COR-L47 (cell line): ENCODE measurements around the gene SCNN1A.

Experiments used
- DNase-seq: peaks from one replicate; lab custom pipeline; 2025; lab: John Stamatoyannopoulos, UW

The SCNN1A gene

DNA sequence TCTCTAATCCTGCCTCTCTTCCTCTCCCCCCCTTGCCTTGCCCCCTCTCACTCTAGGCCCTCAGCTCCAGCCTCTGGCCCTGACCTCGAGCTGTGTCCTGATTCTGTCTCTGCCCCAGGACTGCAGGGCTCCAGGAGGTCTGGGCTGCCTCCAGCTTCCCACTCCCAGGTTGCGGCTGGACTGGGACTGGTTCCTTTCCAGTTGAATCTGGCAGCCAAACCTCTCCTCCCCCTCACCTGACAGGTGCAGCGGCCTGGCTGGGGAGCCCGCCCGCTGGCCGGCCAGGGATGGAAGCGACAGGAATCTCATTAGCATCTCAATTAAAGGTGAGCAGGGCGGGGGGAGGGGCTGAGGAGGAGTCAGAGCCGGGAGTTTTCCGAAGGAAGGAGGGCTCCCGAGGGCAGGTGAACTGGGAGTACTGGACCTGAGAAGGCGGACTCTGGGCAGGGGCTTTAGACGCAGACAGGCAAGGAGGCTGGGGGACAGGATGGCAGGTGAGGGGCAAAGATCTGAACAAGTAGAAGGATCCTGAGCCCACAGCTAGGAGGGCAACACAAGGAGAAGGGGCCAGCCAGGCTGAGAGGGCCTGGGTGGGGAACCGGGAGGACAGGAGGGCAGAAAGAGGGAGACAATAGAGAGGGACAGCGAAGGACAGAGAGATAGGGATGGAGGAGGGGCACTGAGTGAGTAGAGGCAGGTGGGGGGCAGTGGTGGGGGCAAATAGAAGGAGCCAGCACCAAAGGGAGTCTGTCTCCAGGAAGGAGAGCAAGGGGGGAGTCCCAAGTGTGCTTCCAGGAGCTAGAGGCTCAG lies at the start of gene SCNN1A:
Gene SCNN1A, minus strand, starts transcription at position 295 of the 810 bp plus-strand sequence. CDS start 780 bp downstream, outside the sequence.
- DNase-seq, result peak; percentile 55

DNA sequence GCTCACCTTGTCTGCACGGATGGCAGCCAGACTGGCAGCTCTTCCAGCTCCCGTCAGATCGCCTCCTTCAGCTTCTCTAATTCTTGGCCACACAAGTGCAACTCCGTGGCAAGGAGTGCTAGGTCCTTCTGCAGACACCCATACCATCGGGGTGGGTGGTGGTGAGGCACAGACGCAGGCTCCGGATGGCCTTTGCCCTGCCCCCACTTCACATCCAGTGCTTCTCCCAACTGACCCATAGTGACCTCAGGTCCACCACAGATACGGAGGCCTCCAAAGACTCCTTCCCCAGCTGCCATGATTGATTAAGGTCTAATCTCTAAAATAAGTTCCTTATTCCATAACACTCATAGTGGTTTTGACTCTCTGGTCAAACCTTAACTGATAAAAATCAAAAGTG lies 49.5 kb upstream of the SCNN1A start:
- DNase-seq, result no peak

GRCh38 chr12:6424008-6424347 lies 48.6 kb upstream of the SCNN1A start:
- no peak for DNase-seq

- peak; percentile 64 for DNase-seq
These were observed 48.1 kb upstream of the SCNN1A start for GRCh38 chr12:6423267-6424007.

DNA sequence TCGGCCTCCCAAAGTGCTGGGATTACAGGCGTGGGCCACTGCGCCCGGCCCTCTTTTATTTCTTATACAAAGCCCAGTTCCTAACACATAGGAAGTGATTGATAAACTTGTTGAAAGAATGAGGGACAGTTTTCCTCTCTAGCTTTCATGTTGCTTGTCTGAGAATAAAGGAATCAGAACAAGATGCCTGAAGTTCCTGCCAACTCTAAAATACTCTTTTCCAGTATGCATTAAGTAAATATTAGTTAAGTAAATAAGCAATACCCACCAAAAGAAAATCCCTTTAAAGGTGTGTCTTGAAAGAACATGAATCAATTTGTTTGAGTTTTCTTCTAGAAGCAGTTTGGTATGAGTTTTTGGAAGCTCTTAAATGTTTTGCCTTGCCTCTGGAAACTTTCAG lies 45.0 kb upstream of the SCNN1A start:
- no peak for DNase-seq

- no peak for DNase-seq
These were observed 43.4 kb upstream of the SCNN1A start for GRCh38 chr12:6418796-6419195.

DNA sequence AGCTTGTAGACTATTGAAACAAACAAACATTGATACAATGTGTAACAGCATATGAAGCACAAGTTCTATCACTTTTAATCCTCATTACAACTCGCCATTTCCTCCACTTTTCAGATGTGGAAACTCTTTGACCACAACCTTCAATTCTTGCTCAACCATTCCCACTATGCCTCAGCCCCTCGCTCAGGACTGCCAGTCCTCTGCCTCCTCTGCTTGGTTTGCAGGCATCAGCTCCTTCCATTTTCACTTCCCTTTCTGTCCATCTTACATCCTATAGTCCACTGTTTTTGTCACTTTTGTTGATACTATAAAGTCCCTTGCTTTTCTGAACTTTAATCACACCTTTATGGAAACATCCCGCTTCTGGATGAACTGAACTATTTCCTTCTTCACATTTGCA lies 41.2 kb upstream of the SCNN1A start:
- DNase-seq, result no peak

DNA sequence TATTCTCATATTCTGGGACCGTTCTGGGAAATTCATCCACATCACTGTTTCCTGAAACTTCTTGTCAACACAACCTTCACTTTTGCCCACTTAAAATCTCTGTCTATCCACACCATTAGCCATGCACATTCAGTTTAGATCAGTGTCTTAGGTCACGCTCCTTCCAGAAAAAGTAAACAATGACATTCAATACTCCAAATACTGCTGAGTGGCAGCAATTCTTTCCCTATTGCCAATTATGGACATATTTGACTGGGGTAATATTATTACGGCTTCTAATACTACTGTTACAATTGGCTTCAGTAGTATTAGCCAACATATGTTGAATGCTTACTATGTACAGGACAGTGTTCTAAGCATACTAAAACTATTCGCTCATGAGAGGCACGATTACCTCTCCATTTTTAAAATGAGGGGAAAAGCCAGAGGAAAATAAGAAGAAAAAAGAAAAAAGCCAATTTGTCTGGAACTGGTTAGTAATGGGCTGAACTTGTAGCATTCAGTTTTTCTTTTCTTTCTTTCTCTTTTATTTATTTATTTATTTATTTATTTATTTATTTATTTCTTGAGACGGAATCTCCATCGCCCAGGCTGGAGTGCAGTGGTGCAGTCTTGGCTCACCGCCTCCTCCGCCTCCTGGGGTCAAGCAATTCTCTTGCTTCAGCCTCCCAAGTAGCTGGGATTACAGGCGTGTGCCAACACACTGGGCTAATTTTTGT lies 32.0 kb upstream of the SCNN1A start:
- no peak for DNase-seq

DNA sequence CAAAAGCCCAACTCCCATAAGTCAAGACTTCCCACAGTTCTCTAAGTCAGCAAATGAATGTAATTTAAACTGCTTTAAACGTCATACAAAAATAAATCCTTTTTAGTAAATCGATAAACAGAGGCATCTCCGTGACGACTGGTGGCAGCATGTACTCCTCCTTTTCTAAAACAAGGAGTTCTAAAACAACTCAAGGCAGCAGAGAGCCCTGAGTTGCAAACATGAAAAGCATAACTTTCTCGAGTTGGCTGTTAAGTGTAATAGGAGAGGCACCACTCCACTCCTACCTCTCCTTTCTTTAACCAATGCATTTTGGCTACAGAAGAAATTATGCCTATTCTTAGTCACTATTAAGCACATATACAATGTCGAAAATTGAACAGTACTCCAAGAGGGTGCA lies 30.6 kb upstream of the SCNN1A start:
- no peak for DNase-seq

DNA sequence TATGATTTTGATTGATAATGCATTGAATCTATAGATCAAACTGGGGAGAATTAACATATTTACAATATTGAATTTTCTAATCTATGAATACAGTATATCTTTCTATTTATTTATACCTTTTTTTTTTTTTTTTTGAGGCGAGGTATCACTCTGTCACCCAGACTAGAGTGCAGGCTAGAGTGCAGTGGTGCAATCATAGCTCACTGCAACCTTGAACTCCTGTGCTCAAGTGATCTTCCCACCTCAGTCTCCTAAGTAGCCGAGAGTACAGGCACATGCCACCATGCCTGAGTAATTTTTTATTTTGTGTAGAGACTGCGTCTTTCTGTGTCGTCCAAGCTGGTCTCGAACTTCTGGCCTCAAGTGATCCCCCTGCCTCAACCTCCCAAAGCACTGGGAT lies 29.0 kb upstream of the SCNN1A start:
- no peak for DNase-seq

DNA sequence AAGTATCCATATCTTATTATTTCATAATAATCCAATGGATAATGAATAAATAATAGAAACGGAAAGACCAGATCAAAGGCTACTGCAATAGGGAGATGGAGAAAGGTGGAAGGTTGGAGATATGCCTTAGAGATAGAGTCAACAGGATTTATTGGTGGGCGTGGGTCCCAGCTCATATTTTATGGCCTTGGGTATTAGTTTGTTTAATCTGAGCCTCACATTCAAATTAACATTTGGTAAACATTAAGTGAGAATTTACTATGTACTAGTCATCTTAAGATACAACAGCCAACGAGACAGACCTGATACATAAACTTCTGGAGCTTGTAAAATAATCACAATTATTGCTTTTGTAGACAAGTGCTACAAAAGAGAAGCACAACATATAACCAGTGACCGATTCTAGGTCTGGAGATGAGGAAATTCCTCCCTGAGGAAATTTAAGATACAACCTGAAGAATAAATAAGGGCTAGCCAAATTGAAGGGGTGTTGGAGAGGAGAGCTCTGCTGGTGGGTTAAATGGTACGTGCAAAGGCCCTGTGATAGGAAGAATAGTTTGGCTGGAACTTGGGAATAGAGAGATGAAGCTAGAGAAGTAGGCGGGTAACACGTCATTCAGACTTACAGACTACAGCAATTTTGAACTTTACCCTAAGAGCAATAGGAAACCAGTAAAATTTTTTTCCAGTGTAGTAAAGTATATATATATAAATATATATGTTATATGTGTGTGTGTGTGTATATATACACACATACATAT lies 24.7 kb upstream of the SCNN1A start:
- DNase-seq, result no peak

DNA sequence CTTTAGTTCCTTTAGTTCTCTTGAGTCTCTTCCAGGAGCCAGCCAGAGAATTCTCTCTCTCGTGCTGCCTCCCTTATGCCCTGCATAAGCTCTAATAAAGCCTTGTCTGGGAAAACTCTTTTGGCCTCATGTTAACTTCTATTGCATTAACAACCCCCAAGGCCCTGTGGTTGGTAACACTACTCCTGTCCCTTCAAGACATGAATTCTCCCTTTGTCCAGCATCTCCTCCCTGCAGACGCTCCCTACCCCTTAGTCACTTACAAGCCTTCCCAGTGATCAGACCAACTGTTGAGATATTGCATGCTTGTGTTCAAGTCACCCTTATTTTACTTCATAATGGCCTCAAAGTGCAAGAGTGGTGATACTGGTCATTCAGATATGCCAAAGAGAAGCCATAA lies 20.7 kb upstream of the SCNN1A start:
- DNase-seq, result no peak

GRCh38 chr12:6394398-6394797 lies 19.0 kb upstream of the SCNN1A start:
- DNase-seq, result no peak

DNA sequence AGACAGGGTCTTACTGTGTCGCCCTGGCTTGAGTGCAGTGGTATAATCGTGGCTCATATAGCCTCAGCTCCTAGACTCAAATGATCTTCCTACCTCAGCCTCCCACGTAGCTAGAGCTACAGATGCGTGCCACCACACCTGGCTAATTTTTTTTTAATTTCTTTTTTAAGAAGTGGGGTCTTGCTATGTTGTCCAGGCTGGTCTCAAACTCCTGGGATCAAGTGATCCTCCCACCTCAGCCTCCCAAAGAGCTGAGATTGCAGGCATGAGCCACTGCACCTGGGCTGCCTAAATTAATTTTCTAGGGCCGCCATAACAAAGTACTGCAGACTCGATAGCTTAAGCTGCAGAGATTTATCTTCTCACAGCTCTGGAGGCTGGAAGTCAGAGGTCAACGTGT lies 17.7 kb upstream of the SCNN1A start:
- DNase-seq, result no peak

DNA sequence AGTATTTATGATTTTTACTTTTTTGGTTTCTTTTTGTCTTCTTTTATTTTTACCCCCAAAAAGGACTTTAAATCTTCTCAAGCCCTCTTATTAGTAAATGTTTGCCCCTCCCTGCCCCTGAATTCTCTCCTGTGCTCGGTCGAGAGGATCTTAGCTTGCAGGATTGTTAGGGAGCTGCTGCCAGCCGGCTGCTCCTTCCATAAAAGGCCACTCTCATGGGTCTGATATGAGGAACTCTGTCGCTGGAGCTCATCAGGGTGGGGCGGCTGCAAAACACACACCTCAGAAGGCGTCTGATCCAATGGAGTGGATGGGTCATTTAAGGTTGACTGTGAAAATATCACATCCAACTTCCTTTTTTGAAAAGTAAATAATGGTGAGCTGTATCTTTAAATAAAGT lies 17.1 kb upstream of the SCNN1A start:
- DNase-seq, result no peak

- DNase-seq, result no peak
These were observed 15.7 kb upstream of the SCNN1A start for GRCh38 chr12:6391013-6391412.

DNA sequence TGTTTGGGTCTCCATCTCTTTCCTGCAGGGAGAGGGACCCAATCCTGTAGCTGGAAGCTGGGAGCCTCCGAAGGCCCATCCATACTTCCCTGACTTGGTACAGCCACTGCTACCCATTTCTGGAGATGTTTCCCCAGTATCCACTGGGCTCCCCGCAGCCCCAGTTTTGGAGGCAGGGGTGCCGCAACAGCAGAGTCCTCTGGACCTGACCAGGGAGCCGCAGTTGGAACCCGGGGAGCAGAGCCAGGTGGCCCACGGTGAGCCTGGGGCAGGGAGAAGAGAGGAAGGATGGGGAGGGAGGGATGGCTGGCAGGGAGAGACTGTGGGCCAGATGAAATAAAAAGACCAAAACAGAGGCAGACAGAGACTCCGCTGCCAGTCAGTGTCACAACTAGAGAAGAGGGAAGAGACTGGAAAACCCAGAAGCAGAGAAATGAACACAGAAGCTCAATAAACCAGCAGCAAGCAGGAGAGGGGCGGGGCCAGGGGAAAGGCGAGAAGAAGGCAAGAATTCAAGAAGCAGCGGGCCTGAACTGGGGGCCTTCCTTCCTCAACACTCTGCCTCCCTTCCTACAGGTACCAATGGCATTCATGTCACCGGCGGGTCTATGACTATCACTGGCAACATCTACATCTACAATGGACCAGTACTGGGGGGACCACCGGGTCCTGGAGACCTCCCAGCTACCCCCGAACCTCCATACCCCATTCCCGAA lies 14.9 kb upstream of the SCNN1A start:
- DNase-seq, result no peak

- no peak for DNase-seq
These were observed 12.2 kb upstream of the SCNN1A start for GRCh38 chr12:6387541-6387940.

- no peak for DNase-seq
These were observed 11.1 kb upstream of the SCNN1A start for GRCh38 chr12:6386491-6386890.

- DNase-seq, result no peak
These were observed 10.7 kb upstream of the SCNN1A start for GRCh38 chr12:6386038-6386437.
